ENCODE data around the gene ADAMTS19. TPM values are rescaled to one million over a fixed set of nuclear protein-coding genes. Genes with fewer than 3 reads are reported as not detected.

The ADAMTS19 gene
- total RNA-seq, 4 donors from 2014 or later, result 0.76 TPM; not detected in 3

DNA sequence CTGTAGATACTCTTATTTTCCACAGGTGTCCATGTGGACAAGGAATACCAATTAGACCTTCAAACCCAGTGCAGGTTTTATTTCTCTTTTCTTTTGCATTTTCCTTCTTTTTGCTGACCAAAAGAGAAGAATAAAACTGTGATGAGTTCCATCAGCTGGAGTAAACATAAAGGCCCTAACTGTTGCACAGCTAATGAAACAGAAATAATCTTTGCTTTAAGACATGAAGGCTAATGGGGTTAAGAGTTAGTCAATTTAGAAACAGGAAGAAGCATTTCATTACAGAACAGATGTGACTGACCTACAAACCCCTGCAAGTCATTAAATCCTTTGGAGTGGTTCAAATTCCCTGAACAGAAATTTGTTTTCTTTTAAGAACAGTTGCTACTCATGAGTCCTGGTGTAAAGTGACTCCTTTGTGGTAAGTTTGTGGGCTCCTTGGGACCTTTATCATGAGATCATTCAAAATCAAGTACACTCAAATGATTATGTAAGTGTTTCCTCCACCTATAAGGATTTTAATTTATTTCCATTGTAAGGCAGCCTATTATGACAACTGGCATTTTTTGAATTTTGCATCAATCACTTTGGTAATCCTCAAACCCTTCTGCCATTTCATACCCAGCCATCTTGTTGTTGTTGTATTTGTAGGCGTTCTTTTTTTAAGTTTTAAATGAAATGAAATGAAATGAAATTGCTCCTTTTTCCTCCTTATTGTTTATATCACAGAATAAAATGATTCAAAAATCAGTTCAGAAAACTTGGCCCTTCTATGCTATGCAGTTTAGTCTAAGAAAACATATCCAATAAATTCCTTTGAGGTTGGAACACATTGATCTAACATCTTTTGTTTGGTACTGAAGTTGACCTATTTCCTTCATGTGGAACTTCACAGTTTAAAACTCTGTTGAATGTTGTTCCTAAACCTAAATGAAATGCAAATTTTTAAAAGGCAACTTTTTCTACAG lies 289.1 kb downstream of the ADAMTS19 start:
- WGBS, 2 donors, result 54 to 84% methylated on average over 1 of the region's 1 CpG
- H3K9me3 ChIP-seq, result no peaks in the 10 kb centered on the region
- TF ChIP-seq POLR2A (IDR thresholded peaks at IDR 0.05), result no peak
- TF ChIP-seq, protein P1, sequence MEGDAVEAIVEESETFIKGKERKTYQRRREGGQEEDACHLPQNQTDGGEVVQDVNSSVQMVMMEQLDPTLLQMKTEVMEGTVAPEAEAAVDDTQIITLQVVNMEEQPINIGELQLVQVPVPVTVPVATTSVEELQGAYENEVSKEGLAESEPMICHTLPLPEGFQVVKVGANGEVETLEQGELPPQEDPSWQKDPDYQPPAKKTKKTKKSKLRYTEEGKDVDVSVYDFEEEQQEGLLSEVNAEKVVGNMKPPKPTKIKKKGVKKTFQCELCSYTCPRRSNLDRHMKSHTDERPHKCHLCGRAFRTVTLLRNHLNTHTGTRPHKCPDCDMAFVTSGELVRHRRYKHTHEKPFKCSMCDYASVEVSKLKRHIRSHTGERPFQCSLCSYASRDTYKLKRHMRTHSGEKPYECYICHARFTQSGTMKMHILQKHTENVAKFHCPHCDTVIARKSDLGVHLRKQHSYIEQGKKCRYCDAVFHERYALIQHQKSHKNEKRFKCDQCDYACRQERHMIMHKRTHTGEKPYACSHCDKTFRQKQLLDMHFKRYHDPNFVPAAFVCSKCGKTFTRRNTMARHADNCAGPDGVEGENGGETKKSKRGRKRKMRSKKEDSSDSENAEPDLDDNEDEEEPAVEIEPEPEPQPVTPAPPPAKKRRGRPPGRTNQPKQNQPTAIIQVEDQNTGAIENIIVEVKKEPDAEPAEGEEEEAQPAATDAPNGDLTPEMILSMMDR (IDR thresholded peaks at IDR 0.05), result no peak

DNA sequence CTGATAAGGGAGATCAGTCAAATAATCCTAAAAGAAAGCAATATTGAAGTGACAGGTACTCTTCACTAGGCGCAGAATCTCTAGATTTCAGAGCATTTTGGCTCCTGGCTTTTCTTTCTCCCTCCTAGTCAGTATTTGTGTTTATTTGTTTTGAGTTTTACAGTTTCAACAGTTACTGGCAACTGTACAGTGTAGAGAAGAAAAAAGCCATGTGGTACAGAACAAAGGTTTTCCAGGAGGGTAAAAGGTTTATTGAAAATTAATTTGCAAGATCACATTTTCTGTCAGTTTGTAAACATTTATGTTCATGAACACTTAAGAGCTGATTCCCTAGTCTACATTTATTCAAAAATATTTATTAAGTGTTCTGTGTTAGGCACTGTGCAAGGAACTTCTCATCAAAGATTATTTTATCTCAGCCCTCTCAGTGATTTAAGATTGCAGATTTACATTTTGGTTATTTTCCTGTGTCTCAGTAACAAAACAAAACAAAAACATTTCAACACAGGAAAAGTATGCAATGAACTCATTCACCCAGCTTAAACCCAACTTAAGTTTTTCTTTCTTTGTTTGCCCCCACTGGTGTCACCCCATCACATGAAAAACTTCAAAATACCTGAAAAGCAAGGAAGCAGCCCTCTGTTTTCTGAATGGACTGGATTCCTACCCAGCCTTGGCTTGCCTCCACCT lies 300.7 kb downstream of the ADAMTS19 start:
- no peak overlapping the region for H3K27ac ChIP-seq
- no peaks in the 10 kb centered on the region for H3K9me3 ChIP-seq
- DNase-seq, result no peak
- 92% methylated on average over 1 of the region's 1 CpG for WGBS, 2 donors
- intact Hi-C loops (cut with DNase I), result no loop called here
- no peak overlapping the region for H3K4me3 ChIP-seq
- TF ChIP-seq POLR2A (IDR thresholded peaks at IDR 0.05), result no peak
- TF ChIP-seq, protein P1 (IDR thresholded peaks at IDR 0.05), result no peak
- H3K36me3 ChIP-seq, result no peaks in the 10 kb centered on the region
- no peaks in the 10 kb centered on the region for H3K27me3 ChIP-seq
- H3K4me1 ChIP-seq, result no peaks in the 10 kb centered on the region

More for the DNA sequence above, 289.1 kb downstream of the ADAMTS19 start:
- Histone ChIP-seq H3K4me1 (no peaks in the 10 kb centered on the region), H3K27ac (no peak overlapping the region), H3K36me3 (no peaks in the 10 kb centered on the region), H3K4me3 (no peak overlapping the region), H3K27me3 (no peaks in the 10 kb centered on the region)
- DNase-seq, result no peak
- intact Hi-C loops (cut with DNase I), result no loop called here

DNA sequence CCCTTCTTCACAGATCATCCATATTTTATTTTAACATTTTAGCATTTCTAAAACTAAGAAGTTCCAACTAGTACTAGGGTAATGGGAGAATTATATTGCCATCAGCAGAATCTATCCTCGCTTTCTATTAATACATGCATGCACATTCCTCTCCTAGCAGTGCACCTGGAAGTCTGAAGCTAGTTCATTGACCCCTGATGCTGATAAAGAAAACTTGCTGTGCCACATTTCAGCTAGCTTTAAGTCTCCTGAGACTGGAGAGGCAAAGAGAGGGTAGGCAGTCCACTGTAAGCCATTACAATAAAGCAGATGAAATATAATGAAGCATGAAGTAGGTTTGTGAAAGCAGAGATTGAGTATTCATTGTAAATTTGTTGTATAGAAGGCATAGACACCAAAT lies 303.6 kb downstream of the ADAMTS19 start:
- intact Hi-C loops (cut with DNase I), result no loop called here
- 82 to 95% methylated on average over 1 of the region's 1 CpG for WGBS, 2 donors
- no peak for DNase-seq

DNA sequence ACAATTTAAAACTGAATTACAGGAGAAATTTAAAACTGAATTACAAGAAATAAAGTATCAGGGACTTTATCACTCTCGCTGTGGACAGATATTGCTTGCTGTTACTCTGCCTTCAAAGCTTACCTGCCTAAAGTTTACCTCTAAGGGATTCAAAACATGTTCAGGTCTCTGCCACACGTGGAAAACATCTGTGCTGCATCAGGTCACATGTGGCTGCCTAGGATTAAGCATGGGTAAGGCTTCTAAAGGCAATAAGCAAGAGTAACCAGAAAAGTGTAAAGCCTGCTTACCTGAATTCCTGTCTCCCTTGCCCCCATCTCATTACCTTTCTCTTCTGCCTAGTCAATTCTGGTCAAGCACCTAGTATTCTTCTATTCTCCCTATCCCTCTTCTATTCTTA lies 306.7 kb downstream of the ADAMTS19 start:
- Histone ChIP-seq H3K27ac (no peak overlapping the region), H3K27me3 (no peaks in the 10 kb centered on the region), H3K36me3 (no peaks in the 10 kb centered on the region), H3K4me3 (no peak overlapping the region), H3K4me1 (no peaks in the 10 kb centered on the region), H3K9me3 (no peaks in the 10 kb centered on the region)
- WGBS, 2 donors, result 65 to 71% methylated on average over 2 of the region's 2 CpGs
- DNase-seq, result no peak
- intact Hi-C loops (cut with DNase I), result no loop called here
- no peak for TF ChIP-seq POLR2A (IDR thresholded peaks at IDR 0.05)
- TF ChIP-seq, protein P1 (IDR thresholded peaks at IDR 0.05), result no peak

More for the DNA sequence above, 303.6 kb downstream of the ADAMTS19 start:
- Histone ChIP-seq H3K36me3 (no peaks in the 10 kb centered on the region), H3K27ac (no peak overlapping the region), H3K9me3 (no peaks in the 10 kb centered on the region), H3K4me1 (no peaks in the 10 kb centered on the region), H3K27me3 (no peaks in the 10 kb centered on the region), H3K4me3 (no peak overlapping the region)
- TF ChIP-seq POLR2A (IDR thresholded peaks at IDR 0.05), result no peak
- TF ChIP-seq, protein P1 (IDR thresholded peaks at IDR 0.05), result no peak

DNA sequence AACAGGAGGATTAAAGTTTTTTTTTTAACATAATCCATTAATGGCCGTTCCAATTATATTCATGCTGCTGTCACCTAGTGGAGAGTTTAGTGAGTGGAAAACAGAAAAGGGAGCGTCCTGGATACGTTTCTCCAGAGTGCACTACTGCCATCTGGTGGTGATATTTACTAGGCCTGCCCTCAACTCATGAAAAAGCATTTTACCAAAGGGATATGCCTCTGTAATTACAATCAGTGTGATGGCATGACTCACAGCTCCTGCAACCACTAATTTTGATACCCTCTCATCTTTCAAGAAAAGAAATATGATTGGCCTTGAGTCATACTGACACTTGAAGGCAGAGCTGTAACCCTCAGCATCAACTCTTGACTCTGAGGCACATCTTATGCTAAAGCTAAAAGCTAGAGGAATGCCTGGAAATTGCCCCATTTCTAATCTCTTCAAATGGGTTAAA lies 307.9 kb downstream of the ADAMTS19 start:
- no peak overlapping the region for H3K4me3 ChIP-seq
- H3K36me3 ChIP-seq, result no peaks in the 10 kb centered on the region
- H3K27ac ChIP-seq, result no peak overlapping the region
- intact Hi-C loops (cut with DNase I), result no loop called here
- TF ChIP-seq, protein P1 (IDR thresholded peaks at IDR 0.05), result peak; percentile 64 to 97 (median 92)
- TF ChIP-seq POLR2A (IDR thresholded peaks at IDR 0.05), result no peak
- WGBS, 2 donors, result 0 to 2% methylated on average over 3 of the region's 3 CpGs
- H3K27me3 ChIP-seq, result no peaks in the 10 kb centered on the region
- no peaks in the 10 kb centered on the region for H3K4me1 ChIP-seq
- no peaks in the 10 kb centered on the region for H3K9me3 ChIP-seq
- no peak for DNase-seq
